ENCODE data around the gene ARID5B. TPM values are rescaled to one million over a fixed set of nuclear protein-coding genes. Genes with fewer than 3 reads are reported as not detected.

Gene ARID5B
- polyA plus RNA-seq, 1 of the 3 experiments (the other 2 are of a cell fraction) = 10.9 TPM

DNA sequence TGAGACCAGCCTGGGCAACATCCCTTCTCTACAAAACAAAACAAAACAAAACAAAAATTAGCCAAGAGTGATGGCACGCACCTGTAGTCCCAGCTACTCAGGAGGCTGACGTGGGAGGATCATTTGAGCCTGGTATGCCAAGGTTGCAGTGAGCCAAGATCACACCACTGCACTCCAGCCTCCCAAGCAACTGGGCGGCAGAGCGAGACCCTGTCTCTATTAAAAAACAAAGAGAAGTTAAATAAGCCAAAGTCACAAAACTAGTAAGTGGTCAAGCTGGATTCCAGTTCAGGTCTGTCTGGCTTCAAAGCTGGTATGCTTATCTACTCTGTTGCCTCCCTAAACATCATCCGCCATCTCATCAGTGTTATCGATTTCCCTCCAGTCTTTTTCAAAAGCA lies 110.8 kb downstream of the ARID5B start (continued):
- no peak for TF ChIP-seq MXI1 (IDR thresholded peaks at IDR 0.05; ENCODE audit: low read depth, low read length)
- TF ChIP-seq, protein P1, sequence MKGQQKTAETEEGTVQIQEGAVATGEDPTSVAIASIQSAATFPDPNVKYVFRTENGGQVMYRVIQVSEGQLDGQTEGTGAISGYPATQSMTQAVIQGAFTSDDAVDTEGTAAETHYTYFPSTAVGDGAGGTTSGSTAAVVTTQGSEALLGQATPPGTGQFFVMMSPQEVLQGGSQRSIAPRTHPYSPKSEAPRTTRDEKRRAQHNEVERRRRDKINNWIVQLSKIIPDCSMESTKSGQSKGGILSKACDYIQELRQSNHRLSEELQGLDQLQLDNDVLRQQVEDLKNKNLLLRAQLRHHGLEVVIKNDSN (IDR thresholded peaks at IDR 0.05; ENCODE audit: borderline replicate concordance, low read depth) = no peak
- no peak for TF ChIP-seq FOXJ3 (CRISPR knock-in tag; IDR thresholded peaks at IDR 0.05)
- TF ChIP-seq SIN3A (IDR thresholded peaks at IDR 0.05; ENCODE audit: borderline replicate concordance, low read depth, low read length) = no peak

DNA sequence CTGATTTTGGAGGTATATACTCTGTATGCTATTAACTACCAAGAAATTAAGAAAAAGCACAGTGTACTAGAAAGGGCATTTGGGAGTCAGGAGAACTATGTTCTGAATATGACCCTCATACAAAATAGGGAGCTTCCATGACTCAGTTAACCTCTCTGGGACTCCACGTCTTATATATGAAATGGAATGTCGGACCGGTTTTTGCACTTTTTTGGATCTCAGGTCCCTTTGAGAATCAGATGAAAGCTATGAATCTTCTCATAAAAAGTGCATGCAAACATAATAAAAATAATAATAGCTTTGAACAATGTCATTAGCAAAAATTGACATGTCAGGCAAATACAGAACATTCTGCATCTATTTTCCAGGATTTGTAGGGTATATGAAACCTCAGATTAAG lies 113.0 kb downstream of the ARID5B start:
- Histone ChIP-seq H3K9me3 (no peaks in the 10 kb centered on the region), H3K27me3 (ENCODE audit: insufficient read depth) (no peaks in the 10 kb centered on the region), H3K36me3 (replicated peaks in 1 of 2; ENCODE audit: control insufficient read depth in 1 of 2, insufficient read depth in 2 of 2, low read length in 1 of 2) (peaks cover 8 to 18% of the 10 kb centered on the region in 2 experiments), H3K4me3 (ENCODE audit: low read depth in 2 of 2, low read length in 1 of 2) (no peak overlapping the region), H3K4me2 (no peak overlapping the region), H3K9me2 (no peaks in the 10 kb centered on the region), H3K4me1 (ENCODE audit: control insufficient read depth in 1 of 2, insufficient read depth in 2 of 2, low read depth in 1 of 2, low read length in 1 of 2) (peaks cover 20 to 31% of the 10 kb centered on the region in 2 experiments; a peak in 3 of 4 replicates), H2AFZ (ENCODE audit: low read depth) (no peak overlapping the region), H4K20me1 (ENCODE audit: insufficient read depth) (no peaks in the 10 kb centered on the region), H3K79me2 (ENCODE audit: insufficient read depth) (peaks cover 22% of the 10 kb centered on the region), H3K27ac (ENCODE audit: low read depth in 2 of 2, low read length in 1 of 2) (no peak overlapping the region), H3K9ac (no peak overlapping the region), H3F3A (replicated peaks; ENCODE audit: insufficient read depth) (peaks cover 3% of the 10 kb centered on the region)
- DNase-seq = no peak
- WGBS (ENCODE audit: low lambda C conversion rate) = 95% methylated on average over 3 of the region's 3 CpGs
- ChIA-PET POLR2A (no interaction called here), CTCF (interaction anchor here (1.2 kb wide), 1 partner anchor 10 kb away, joined by 3 read pairs; no protein-coding TSS in a partner anchor)
- TF ChIP-seq FOSL2 (IDR thresholded peaks at IDR 0.05; ENCODE audit: borderline replicate concordance, low read depth) (no peak), NRF1 (IDR thresholded peaks at IDR 0.05; ENCODE audit: low read depth, low read length) (no peak), GATA2 (CRISPR knock-in tag; IDR thresholded peaks at IDR 0.05) (no peak), TCF12 (IDR thresholded peaks at IDR 0.05) (no peak)
- TF ChIP-seq, protein P2, sequence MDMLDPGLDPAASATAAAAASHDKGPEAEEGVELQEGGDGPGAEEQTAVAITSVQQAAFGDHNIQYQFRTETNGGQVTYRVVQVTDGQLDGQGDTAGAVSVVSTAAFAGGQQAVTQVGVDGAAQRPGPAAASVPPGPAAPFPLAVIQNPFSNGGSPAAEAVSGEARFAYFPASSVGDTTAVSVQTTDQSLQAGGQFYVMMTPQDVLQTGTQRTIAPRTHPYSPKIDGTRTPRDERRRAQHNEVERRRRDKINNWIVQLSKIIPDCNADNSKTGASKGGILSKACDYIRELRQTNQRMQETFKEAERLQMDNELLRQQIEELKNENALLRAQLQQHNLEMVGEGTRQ (IDR thresholded peaks at IDR 0.05; ENCODE audit: borderline replicate concordance, low read depth, low read length) = no peak
- TF ChIP-seq, protein P3, sequence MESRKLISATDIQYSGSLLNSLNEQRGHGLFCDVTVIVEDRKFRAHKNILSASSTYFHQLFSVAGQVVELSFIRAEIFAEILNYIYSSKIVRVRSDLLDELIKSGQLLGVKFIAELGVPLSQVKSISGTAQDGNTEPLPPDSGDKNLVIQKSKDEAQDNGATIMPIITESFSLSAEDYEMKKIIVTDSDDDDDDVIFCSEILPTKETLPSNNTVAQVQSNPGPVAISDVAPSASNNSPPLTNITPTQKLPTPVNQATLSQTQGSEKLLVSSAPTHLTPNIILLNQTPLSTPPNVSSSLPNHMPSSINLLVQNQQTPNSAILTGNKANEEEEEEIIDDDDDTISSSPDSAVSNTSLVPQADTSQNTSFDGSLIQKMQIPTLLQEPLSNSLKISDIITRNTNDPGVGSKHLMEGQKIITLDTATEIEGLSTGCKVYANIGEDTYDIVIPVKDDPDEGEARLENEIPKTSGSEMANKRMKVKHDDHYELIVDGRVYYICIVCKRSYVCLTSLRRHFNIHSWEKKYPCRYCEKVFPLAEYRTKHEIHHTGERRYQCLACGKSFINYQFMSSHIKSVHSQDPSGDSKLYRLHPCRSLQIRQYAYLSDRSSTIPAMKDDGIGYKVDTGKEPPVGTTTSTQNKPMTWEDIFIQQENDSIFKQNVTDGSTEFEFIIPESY (IDR thresholded peaks at IDR 0.05; ENCODE audit: borderline replicate concordance, low read depth) = no peak

DNA sequence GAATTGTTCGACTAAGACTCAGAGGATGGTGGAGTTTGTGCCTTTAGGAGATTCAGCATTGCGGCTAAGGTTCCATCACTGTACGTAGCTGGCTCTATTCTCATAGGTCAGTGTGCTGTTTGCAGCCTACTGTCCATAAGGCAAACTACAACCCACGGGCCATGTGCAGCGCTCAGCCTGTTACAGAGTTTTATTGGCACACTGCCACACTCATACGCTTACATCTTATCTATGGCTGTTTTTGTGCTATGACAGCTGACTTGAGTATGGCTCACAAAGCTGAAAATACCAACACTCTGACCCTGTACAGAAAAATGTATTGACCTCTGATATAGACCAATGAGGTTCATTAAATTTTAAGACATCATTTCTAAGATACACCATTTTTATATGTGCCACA lies 114.5 kb downstream of the ARID5B start:
- Histone ChIP-seq H3F3A (replicated peaks; ENCODE audit: insufficient read depth) (peaks cover 3% of the 10 kb centered on the region), H3K9me2 (no peaks in the 10 kb centered on the region), H3K27me3 (ENCODE audit: insufficient read depth) (no peaks in the 10 kb centered on the region), H3K4me3 (ENCODE audit: low read depth in 2 of 2, low read length in 1 of 2) (no peak overlapping the region), H3K4me1 (ENCODE audit: control insufficient read depth in 1 of 2, insufficient read depth in 2 of 2, low read depth in 1 of 2, low read length in 1 of 2) (peaks cover 20 to 42% of the 10 kb centered on the region in 2 experiments; a peak in 3 of 4 replicates), H3K4me2 (no peak overlapping the region), H3K36me3 (replicated peaks in 1 of 2; ENCODE audit: control insufficient read depth in 1 of 2, insufficient read depth in 2 of 2, low read length in 1 of 2) (peaks cover 8 to 18% of the 10 kb centered on the region in 2 experiments), H4K20me1 (ENCODE audit: insufficient read depth) (no peaks in the 10 kb centered on the region), H3K9ac (no peak overlapping the region), H2AFZ (ENCODE audit: low read depth) (no peak overlapping the region), H3K9me3 (no peaks in the 10 kb centered on the region), H3K79me2 (ENCODE audit: insufficient read depth) (peaks cover 22% of the 10 kb centered on the region), H3K27ac (ENCODE audit: low read depth in 2 of 2, low read length in 1 of 2) (peak overlapping the region; percentile 32 to 55; a peak in 2 of 4 replicates)
- ChIA-PET POLR2A (no interaction called here), CTCF (interaction anchor here (0.9 kb wide), 1 partner anchor 23 kb away, joined by 5 read pairs; no protein-coding TSS in a partner anchor)
- peak; percentile 66 for DNase-seq
- 82% methylated on average over 6 of the region's 6 CpGs for WGBS (ENCODE audit: low lambda C conversion rate)
- TF ChIP-seq, protein P1 (IDR thresholded peaks at IDR 0.05; ENCODE audit: borderline replicate concordance, low read depth) = no peak
- TF ChIP-seq, protein P4, sequence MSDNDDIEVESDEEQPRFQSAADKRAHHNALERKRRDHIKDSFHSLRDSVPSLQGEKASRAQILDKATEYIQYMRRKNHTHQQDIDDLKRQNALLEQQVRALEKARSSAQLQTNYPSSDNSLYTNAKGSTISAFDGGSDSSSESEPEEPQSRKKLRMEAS (IDR thresholded peaks at IDR 0.05; ENCODE audit: low read depth) = no peak
- TF ChIP-seq ELF1 (IDR thresholded peaks at IDR 0.05) (no peak), EZH2phosphoT487 (IDR thresholded peaks at IDR 0.05; ENCODE audit: borderline replicate concordance, low read depth) (no peak), RFX5 (IDR thresholded peaks at IDR 0.05; ENCODE audit: low read length) (no peak), YY1 (IDR thresholded peaks at IDR 0.05; ENCODE audit: low read depth) (no peak), MXI1 (IDR thresholded peaks at IDR 0.05; ENCODE audit: low read depth, low read length) (peak; percentile 89; the same call in 1 of the 2 replicates), NRF1 (IDR thresholded peaks at IDR 0.05; ENCODE audit: low read depth, low read length) (no peak), RAD21 (IDR thresholded peaks at IDR 0.05; ENCODE audit: low read length) (peak; percentile 17; the same call in 1 of the 2 replicates), JUND (IDR thresholded peaks at IDR 0.05) (no peak)
- TF ChIP-seq, protein P5, sequence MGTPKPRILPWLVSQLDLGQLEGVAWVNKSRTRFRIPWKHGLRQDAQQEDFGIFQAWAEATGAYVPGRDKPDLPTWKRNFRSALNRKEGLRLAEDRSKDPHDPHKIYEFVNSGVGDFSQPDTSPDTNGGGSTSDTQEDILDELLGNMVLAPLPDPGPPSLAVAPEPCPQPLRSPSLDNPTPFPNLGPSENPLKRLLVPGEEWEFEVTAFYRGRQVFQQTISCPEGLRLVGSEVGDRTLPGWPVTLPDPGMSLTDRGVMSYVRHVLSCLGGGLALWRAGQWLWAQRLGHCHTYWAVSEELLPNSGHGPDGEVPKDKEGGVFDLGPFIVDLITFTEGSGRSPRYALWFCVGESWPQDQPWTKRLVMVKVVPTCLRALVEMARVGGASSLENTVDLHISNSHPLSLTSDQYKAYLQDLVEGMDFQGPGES (IDR thresholded peaks at IDR 0.05; ENCODE audit: low read depth, low read length) = no peak
